HG02973 (cell line): ENCODE results near the gene PARP6.

Experiments used
- ATAC-seq: cut with Tn5 transposase; IDR thresholded peaks from one replicate; pipeline ENCODE4 v1.9.1; 2021; ENCODE audit warnings: moderate library complexity; ENCODE audit not compliant: unreplicated experiment

PARP6 gene

GRCh38 chr15:72272213-72272996 lies at the start of gene PARP6:
Gene PARP6 (minus strand): TSS chr15:72272554. CDS start chr15:72267477, 5,077 bp downstream.
- ATAC-seq = peak; percentile 89

- ATAC-seq = peak; percentile 58
Observed at GRCh38 chr15:72319985-72320671, 47.8 kb upstream of the PARP6 start, which contains the start of gene CELF6. Gene CELF6 (minus strand): TSS chr15:72320157. CDS start chr15:72319874, 283 bp downstream.

GRCh38 chr15:72319360-72319984 lies 47.1 kb upstream of the PARP6 start:
- peak; percentile 3 for ATAC-seq

GRCh38 chr15:72318408-72318942 lies 46.1 kb upstream of the PARP6 start:
- ATAC-seq = no peak

- ATAC-seq = no peak
Observed at GRCh38 chr15:72315706-72316370, 43.5 kb upstream of the PARP6 start.

- no peak for ATAC-seq
Observed at GRCh38 chr15:72313881-72314280, 41.5 kb upstream of the PARP6 start.

- ATAC-seq = no peak
Observed at GRCh38 chr15:72313448-72313840, 41.1 kb upstream of the PARP6 start.

- peak; percentile 70 for ATAC-seq
Observed at GRCh38 chr15:72312605-72313447, 40.5 kb upstream of the PARP6 start.

GRCh38 chr15:72307026-72307425 lies 34.7 kb upstream of the PARP6 start:
- ATAC-seq = no peak

- ATAC-seq = no peak
Observed at GRCh38 chr15:72306211-72306785, 33.9 kb upstream of the PARP6 start.

GRCh38 chr15:72304596-72304995 lies 32.2 kb upstream of the PARP6 start:
- ATAC-seq = no peak

- no peak for ATAC-seq
Observed at GRCh38 chr15:72302955-72303354, 30.6 kb upstream of the PARP6 start.

- ATAC-seq = no peak
Observed at GRCh38 chr15:72289597-72290325, 17.4 kb upstream of the PARP6 start.

- no peak for ATAC-seq
Observed at GRCh38 chr15:72288796-72289596, 16.6 kb upstream of the PARP6 start.

- no peak for ATAC-seq
Observed at GRCh38 chr15:72285927-72286516, 13.7 kb upstream of the PARP6 start.

- ATAC-seq = no peak
Observed at GRCh38 chr15:72285402-72285801, 13.0 kb upstream of the PARP6 start.

- ATAC-seq = no peak
Observed at GRCh38 chr15:72284781-72285180, 12.4 kb upstream of the PARP6 start.

- ATAC-seq = no peak
Observed at GRCh38 chr15:72281713-72282112, 9.4 kb upstream of the PARP6 start.
